Activated naive CD8-positive, alpha-beta T cell treated with anti-CD3 and anti-CD28 coated beads, Interleukin-2, amount 50 U/mL, for 16 hours (primary cell): ENCODE data around the gene GAK.

Experiments used
- DNase-seq: peaks from one replicate; pipeline ENCODE4 v3.0.0-alpha.2; 2020; ENCODE audit warnings: low read depth, low spot score

GAK gene

GRCh38 chr4:907691-908425 lies 24.3 kb downstream of the GAK start:
- no peak for DNase-seq

- DNase-seq, result no peak
Observed at GRCh38 chr4:907103-907400, 25.1 kb downstream of the GAK start.

- no peak for DNase-seq
Observed at GRCh38 chr4:906339-907102, 25.6 kb downstream of the GAK start.

- no peak for DNase-seq
Observed at GRCh38 chr4:905485-906338, 26.4 kb downstream of the GAK start.

GRCh38 chr4:903066-904046 lies 28.8 kb downstream of the GAK start:
- no peak for DNase-seq

- DNase-seq, result no peak
Observed at GRCh38 chr4:901192-901910, 30.8 kb downstream of the GAK start.

GRCh38 chr4:900721-901120 lies 31.4 kb downstream of the GAK start:
- DNase-seq, result no peak

GRCh38 chr4:900073-900472 lies 32.0 kb downstream of the GAK start:
- no peak for DNase-seq

GRCh38 chr4:899556-899906 lies 32.6 kb downstream of the GAK start:
- DNase-seq, result no peak

- no peak for DNase-seq
Observed at GRCh38 chr4:898869-899555, 33.1 kb downstream of the GAK start.

- DNase-seq, result no peak
Observed at GRCh38 chr4:898123-898522, 34.0 kb downstream of the GAK start.

- DNase-seq, result no peak
Observed at GRCh38 chr4:896630-897029, 35.5 kb downstream of the GAK start.

GRCh38 chr4:896216-896615 lies 35.9 kb downstream of the GAK start:
- no peak for DNase-seq

- no peak for DNase-seq
Observed at GRCh38 chr4:895596-895995, 36.5 kb downstream of the GAK start.

GRCh38 chr4:893995-894705 lies 38.0 kb downstream of the GAK start:
- DNase-seq, result no peak

- DNase-seq, result no peak
Observed at GRCh38 chr4:893276-893994, 38.7 kb downstream of the GAK start.

- DNase-seq, result no peak
Observed at GRCh38 chr4:892780-893179, 39.3 kb downstream of the GAK start.

GRCh38 chr4:891747-892146 lies 40.4 kb downstream of the GAK start:
- no peak for DNase-seq
